Natural killer cell (primary cell): ENCODE measurements around the gene MRGPRE. TPM values are rescaled to one million over a fixed set of nuclear protein-coding genes. Genes with fewer than 3 reads are reported as not detected.

ENCODE experiments used
- total RNA-seq, 4 donors: library from RNA; stranded (reverse); fragments of 120-200 nt in 1 of 4; gene quantifications; one replicate each; pipeline versions ENCODE4 v1.2.3 to v1.2.4, GENCODE V29; 2013 to 2022

MRGPRE gene
- total RNA-seq, 3 donors from 2014 or later (not counting 1 experiment from before 2014, with no cell fraction given): not detected

Other genes with a start within 250 kb of the MRGPRE start
- gene NAP1L4, start 240.1 kb downstream of the MRGPRE start, total RNA-seq: 100 to 1,000 TPM; 219 to 244 (median 237) TPM
- 10 to 100 TPM; 47.9 to 51.3 (median 50.3) TPM for gene CARS1, start 175.0 kb downstream of the MRGPRE start, total RNA-seq
- gene OSBPL5, start 67.1 kb downstream of the MRGPRE start, total RNA-seq: 100 to 1,000 TPM; 375 to 522 (median 377) TPM
- not detected for gene MRGPRG, start 13.6 kb downstream of the MRGPRE start, total RNA-seq
- 10 to 100 TPM; 24.7 to 44.1 (median 25.9) TPM for gene ZNF195, start 146.7 kb upstream of the MRGPRE start, total RNA-seq